ENCODE data around the gene RPS16. TPM values are rescaled to one million over a fixed set of nuclear protein-coding genes. Genes with fewer than 3 reads are reported as not detected.

The RPS16 gene
- total and polyA plus RNA-seq, 3 donors from 2014 or later, result 628 to 1,146 (median 1,122) TPM

DNA sequence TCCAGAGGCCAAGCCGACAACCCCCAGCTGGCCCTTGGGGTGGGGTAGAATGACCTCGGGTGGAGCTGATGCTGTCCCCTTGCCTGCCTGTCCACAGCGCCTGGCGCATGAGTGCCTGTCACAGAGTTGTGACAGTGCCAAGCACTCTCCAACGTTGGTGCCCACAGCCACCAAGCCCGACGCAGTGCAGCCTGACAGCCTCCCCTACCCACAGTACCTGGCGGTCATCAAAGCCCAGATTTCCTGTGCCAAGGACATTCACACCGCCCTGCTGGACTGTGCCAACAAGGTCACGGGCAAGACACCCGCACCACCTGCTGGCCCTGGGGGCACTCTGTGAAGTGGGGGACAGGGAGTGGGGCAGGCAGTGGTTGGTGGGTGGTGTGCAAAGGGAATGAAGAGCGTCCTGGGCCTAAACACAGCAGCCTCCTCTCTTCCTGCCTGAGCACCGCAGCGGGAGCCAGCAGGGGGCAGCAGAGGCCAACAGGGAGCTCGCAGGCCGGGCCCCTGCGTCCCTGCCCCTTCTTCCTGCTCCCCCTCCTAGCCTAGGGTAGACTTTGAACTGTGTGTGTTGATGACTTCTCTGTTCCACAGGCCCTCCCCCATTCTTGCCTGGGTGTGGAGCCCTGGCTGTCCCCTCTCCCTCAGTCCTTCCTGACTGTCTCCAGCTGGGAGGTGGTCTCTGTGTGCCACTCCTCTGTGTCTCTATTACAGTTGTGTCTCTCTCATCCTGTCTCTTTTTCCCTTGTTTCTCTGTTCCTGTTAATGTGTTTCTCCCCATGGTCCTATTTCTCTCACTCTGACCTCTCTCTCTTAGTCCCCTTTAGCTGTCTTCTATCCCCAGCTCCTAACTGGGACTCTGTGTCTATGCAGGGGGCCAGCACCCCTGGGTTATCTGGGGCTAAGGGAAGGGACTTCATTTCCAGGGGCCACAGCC is 38.1 kb downstream of the RPS16 start:
- DNase-seq, result peak; percentile 91
- Histone ChIP-seq H3K4me3 (no peak overlapping the region), H3K9me3 (no peaks in the 10 kb centered on the region), H3K27me3 (no peaks in the 10 kb centered on the region), H3K4me1 (peaks cover 22% of the 10 kb centered on the region), H3K36me3 (ENCODE audit: low read depth, missing control alignments) (no peaks in the 10 kb centered on the region), H3K27ac (peak overlapping the region; percentile 75 to 90)
- 22 to 36% methylated on average over 10 to 17 of the region's 17 CpGs for WGBS, 2 donors
- intact Hi-C loops (cut with DNase I; ENCODE audit: low total_unique reads), result no loop called here
- TF ChIP-seq POLR2A (IDR thresholded peaks at IDR 0.05) (no peak), CTCF (IDR thresholded peaks at IDR 0.05) (peak; percentile 93 to 97 (median 95))

- Histone ChIP-seq H3K4me3 (peak within 1 kb of the TSS; percentile 89 to 91), H3K9me3 (no peaks in the 10 kb centered on the region), H3K36me3 (ENCODE audit: low read depth, missing control alignments) (no peaks in the 10 kb centered on the region), H3K27ac (peak within 1 kb of the TSS; percentile 99 to 100), H3K27me3 (no peaks in the 10 kb centered on the region), H3K4me1 (peaks cover 21% of the 10 kb centered on the region)
- intact Hi-C loops (cut with DNase I; ENCODE audit: low total_unique reads), result no loop called here
- DNase-seq, result peak; percentile 99
- TF ChIP-seq POLR2A (IDR thresholded peaks at IDR 0.05) (peak; percentile 75), CTCF (IDR thresholded peaks at IDR 0.05) (no peak)
- 0 to 1% methylated on average over 40 to 44 of the region's 60 CpGs for WGBS, 2 donors
These were observed 44.9 kb downstream of the RPS16 start, which contains the start of the genes MED29 and PAF1 for GRCh38 chr19:39390751-39391437. MED29 (plus strand) TSS chr19:39391378; CDS start chr19:39391423, 45 bp downstream. PAF1 (minus strand) TSS chr19:39391106; CDS start chr19:39390864, 242 bp downstream.

DNA sequence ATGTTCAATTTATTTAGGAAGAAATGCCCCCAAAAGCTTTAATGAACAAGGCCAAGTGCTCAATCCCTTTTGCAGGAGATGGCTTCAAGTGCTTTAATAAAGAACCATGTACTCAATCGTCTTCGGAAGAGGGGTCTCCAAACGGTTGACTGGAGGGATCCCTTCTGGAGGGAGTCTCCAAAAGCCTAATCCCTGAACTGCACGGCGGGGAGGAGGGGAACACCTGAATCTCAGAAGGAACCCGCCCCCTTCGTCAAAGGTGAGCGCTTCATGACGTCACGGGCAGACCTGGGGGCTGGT is 45.3 kb downstream of the RPS16 start:
- Histone ChIP-seq H3K9me3 (no peaks in the 10 kb centered on the region), H3K27ac (peak overlapping the region; percentile 99 to 100), H3K36me3 (ENCODE audit: low read depth, missing control alignments) (no peaks in the 10 kb centered on the region), H3K27me3 (no peaks in the 10 kb centered on the region), H3K4me1 (peaks cover 21% of the 10 kb centered on the region), H3K4me3 (peak overlapping the region; percentile 89 to 91)
- 0 to 2% methylated on average over 10 of the region's 10 CpGs for WGBS, 2 donors
- DNase-seq, result peak; percentile 86
- no peak for TF ChIP-seq POLR2A (IDR thresholded peaks at IDR 0.05)
- no peak for TF ChIP-seq CTCF (IDR thresholded peaks at IDR 0.05)
- intact Hi-C loops (cut with DNase I; ENCODE audit: low total_unique reads), result no loop called here

- TF ChIP-seq POLR2A (IDR thresholded peaks at IDR 0.05) (no peak), CTCF (IDR thresholded peaks at IDR 0.05) (no peak)
- peak overlapping the region; percentile 89 to 91 for H3K4me3 ChIP-seq
- H3K9me3 ChIP-seq, result no peaks in the 10 kb centered on the region
- H3K27ac ChIP-seq, result peak overlapping the region; percentile 99 to 100
- peaks cover 21% of the 10 kb centered on the region for H3K4me1 ChIP-seq
- H3K27me3 ChIP-seq, result no peaks in the 10 kb centered on the region
- intact Hi-C loops (cut with DNase I; ENCODE audit: low total_unique reads), result no loop called here
- DNase-seq, result no peak
- 42 to 48% methylated on average over 12 to 13 of the region's 13 CpGs for WGBS, 2 donors
- no peaks in the 10 kb centered on the region for H3K36me3 ChIP-seq (ENCODE audit: low read depth, missing control alignments)
These were observed 45.9 kb downstream of the RPS16 start for GRCh38 chr19:39389631-39390414.
